ENCODE measurements around the gene CLEC3B. TPM values are rescaled to one million over a fixed set of nuclear protein-coding genes. Genes with fewer than 3 reads are reported as not detected.

Gene CLEC3B
- total and polyA plus RNA-seq, 8 donors: 16.7 to 199 (median 27.5) TPM; not detected in 2

- peak overlapping the region in 1 of 5 donors; percentile 71 for H3K27ac ChIP-seq
- peak overlapping the region in 1 of 4 donors; percentile 6 for H3K4me3 ChIP-seq
- H3K4me1 ChIP-seq: peaks cover 25 to 61% (median 42%) of the 10 kb centered on the region in 4 donors
- H3K27me3 ChIP-seq: peaks cover 0 to 8% (median 0%) of the 10 kb centered on the region in 3 donors
- intact Hi-C loops (cut with DNase I; ENCODE audit: low total_unique reads): loop anchor here (10.0 kb wide), 1 partner anchor 457 kb away; no protein-coding TSS in a partner anchor
- no peak for TF ChIP-seq POLR2A (IDR thresholded peaks at IDR 0.05)
- TF ChIP-seq CTCF (IDR thresholded peaks at IDR 0.05): peak in 6 of 7 experiments; percentile 33 to 99 (median 91)
- TF ChIP-seq POLR2AphosphoS5 (IDR thresholded peaks at IDR 0.05): peak; percentile 18 to 89 (median 62)
- H3K9me3 ChIP-seq: no peaks in the 10 kb centered on the region
- no peaks in the 10 kb centered on the region for H3K36me3 ChIP-seq
- 1 to 11% (median 3%) methylated on average over 11 of the region's 11 CpGs for WGBS, 5 donors
- peak; percentile 94 to 97 for DNase-seq
Observed at GRCh38 chr3:45037720-45038455, 11.8 kb downstream of the CLEC3B start.

- Histone ChIP-seq H3K4me1 (peaks cover 0 to 37% (median 24%) of the 10 kb centered on the region in 4 donors), H3K9me3 (no peaks in the 10 kb centered on the region), H3K27me3 (peaks cover 0 to 2% (median 0%) of the 10 kb centered on the region in 3 donors), H3K4me3 (no peak overlapping the region), H3K36me3 (no peaks in the 10 kb centered on the region), H3K27ac (peak overlapping the region in 1 of 5 donors; percentile 18)
- no peak for TF ChIP-seq POLR2AphosphoS5 (IDR thresholded peaks at IDR 0.05)
- no peak for TF ChIP-seq CTCF (IDR thresholded peaks at IDR 0.05)
- TF ChIP-seq POLR2A (IDR thresholded peaks at IDR 0.05): no peak
- TF ChIP-seq EP300 (IDR thresholded peaks at IDR 0.05): no peak
- DNase-seq: no peak
- WGBS, 5 donors: 58 to 86% (median 74%) methylated on average over 2 of the region's 2 CpGs
- intact Hi-C loops (cut with DNase I; ENCODE audit: low total_unique reads): no loop called here
Observed at GRCh38 chr3:45041666-45042065, 15.6 kb downstream of the CLEC3B start.

GRCh38 chr3:45042162-45042561 is 16.1 kb downstream of the CLEC3B start:
- Histone ChIP-seq H3K27ac (peak overlapping the region in 2 of 5 donors; percentile 18 to 39), H3K4me1 (peaks cover 0 to 33% (median 22%) of the 10 kb centered on the region in 4 donors), H3K4me3 (no peak overlapping the region), H3K27me3 (no peaks in the 10 kb centered on the region), H3K9me3 (no peaks in the 10 kb centered on the region), H3K36me3 (no peaks in the 10 kb centered on the region)
- TF ChIP-seq CTCF (IDR thresholded peaks at IDR 0.05) (no peak), POLR2A (IDR thresholded peaks at IDR 0.05) (no peak), EP300 (IDR thresholded peaks at IDR 0.05) (no peak), POLR2AphosphoS5 (IDR thresholded peaks at IDR 0.05) (no peak)
- 31 to 57% (median 38%) methylated on average over 3 of the region's 3 CpGs for WGBS, 5 donors
- DNase-seq: peak in 1 of 2 donors; percentile 39
- intact Hi-C loops (cut with DNase I; ENCODE audit: low total_unique reads): no loop called here

- no peaks in the 10 kb centered on the region for H3K36me3 ChIP-seq
- TF ChIP-seq CTCF (IDR thresholded peaks at IDR 0.05): no peak
- no peak for TF ChIP-seq POLR2AphosphoS5 (IDR thresholded peaks at IDR 0.05)
- TF ChIP-seq POLR2A (IDR thresholded peaks at IDR 0.05): no peak
- TF ChIP-seq EP300 (IDR thresholded peaks at IDR 0.05): no peak
- no peaks in the 10 kb centered on the region for H3K27me3 ChIP-seq
- peak overlapping the region in 2 of 5 donors; percentile 24 to 49 for H3K27ac ChIP-seq
- intact Hi-C loops (cut with DNase I; ENCODE audit: low total_unique reads): no loop called here
- peak in 1 of 2 donors; percentile 48 for DNase-seq
- H3K4me1 ChIP-seq: peaks cover 0 to 26% (median 18%) of the 10 kb centered on the region in 4 donors
- WGBS, 5 donors: 48 to 79% (median 67%) methylated on average over 2 of the region's 2 CpGs
- no peaks in the 10 kb centered on the region for H3K9me3 ChIP-seq
- H3K4me3 ChIP-seq: no peak overlapping the region
Observed at GRCh38 chr3:45043728-45044299, 17.7 kb downstream of the CLEC3B start.
